HG03439 (cell line): ENCODE data around the gene ABCC10.
"Not testable (repeated sequence)": the region's sequence is repeated elsewhere in the genome, so short reads cannot be mapped to it uniquely, and the experiment has no call there.

Source experiments
- ATAC-seq: cut with Tn5 transposase; IDR thresholded peaks from one replicate; pipeline ENCODE4 v1.9.1; 2021; ENCODE audit warnings: mild to moderate bottlenecking, moderate library complexity; ENCODE audit not compliant: unreplicated experiment

The ABCC10 gene

DNA sequence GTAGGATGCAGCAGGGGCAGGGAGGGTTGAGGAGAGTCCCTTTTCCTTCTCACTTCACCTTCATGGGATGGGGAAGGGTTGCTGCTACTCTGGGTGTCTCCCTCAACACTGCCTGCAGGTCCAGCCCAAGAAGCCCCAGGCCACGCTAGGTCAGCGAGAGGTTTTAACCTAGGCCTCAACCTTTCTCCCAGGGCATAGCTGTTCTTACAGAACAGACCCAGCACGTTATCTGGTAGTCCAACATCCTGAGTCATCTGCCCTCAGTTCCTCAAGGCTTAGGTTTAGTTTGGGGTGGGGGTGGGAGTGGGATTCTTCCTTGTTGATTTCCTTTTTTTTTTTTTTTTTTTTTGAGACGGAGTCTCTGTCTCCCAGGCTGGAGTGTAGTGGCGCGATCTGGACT lies 67.0 kb downstream of the ABCC10 start:
- no peak for ATAC-seq

GRCh38 chr6:43494766-43495165 lies 67.4 kb downstream of the ABCC10 start:
- no peak for ATAC-seq

DNA sequence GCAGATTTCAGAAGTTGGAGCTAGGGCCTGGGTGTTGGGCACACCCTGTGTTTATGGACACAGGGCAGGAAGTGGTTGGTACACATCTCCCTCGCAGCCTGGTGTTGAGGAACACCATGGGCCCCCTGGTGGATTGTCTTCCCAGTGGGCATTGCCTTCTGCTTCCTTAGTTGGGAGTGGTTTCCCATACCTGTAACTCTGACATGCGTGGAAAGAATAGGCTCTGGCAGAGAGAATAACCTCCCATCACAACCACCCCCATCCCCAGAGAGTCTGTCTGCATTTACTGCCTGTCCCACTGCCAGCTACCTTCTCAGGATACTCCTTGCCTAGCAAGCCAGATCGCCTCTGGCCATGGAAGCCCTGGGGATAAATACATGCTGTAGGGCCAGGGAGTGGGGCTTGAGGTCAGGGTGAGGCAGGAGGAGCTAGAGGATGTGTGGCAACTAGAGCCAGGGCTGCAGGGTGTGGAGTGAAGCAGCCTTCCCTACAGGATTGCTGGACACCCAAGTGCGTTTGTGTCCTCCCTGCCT lies 68.1 kb downstream of the ABCC10 start:
- no peak for ATAC-seq

- ATAC-seq = no peak
Observed at GRCh38 chr6:43496370-43497128, 69.2 kb downstream of the ABCC10 start.

DNA sequence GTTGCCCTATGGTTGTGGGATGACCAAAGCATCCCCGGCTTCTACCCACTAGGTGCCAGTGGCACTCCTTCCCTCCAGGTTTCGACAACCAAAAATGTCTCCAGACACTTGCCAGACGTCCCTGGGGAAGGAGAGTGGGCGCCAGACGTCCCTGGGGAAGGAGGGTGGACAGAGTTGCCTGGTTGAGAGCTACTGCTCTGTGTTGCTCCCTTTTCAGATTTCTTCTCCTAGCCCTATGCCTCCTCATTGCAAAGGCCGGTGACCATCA lies 69.7 kb downstream of the ABCC10 start:
- ATAC-seq = no peak

DNA sequence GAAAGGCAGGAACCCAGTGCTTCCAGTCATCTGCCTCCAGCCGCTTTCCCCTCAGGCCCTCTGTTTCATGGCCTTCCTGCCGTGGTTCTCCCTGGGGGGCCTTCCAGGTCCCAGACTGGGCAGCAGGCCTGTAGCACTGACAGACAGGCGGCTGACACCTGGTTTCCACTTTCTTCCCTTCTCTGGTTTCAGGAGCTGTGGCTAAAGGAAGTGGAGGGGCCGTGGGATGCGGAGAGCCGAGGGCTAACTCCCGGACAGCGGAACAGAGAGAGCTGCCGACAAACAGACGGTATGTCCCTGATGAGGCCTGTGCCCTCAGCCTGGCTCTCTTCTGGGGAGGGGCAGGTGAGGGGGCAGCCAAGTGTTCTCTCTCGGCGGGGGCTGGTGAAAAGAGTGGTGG lies 70.3 kb downstream of the ABCC10 start:
- no peak for ATAC-seq

- not testable (repeated sequence) for ATAC-seq
Observed at GRCh38 chr6:43498291-43498690, 71.0 kb downstream of the ABCC10 start.

GRCh38 chr6:43499028-43499815 lies 71.9 kb downstream of the ABCC10 start:
- ATAC-seq = no peak
